NB4 (cell line): ENCODE results near the gene GAL3ST2.

Experiments used
- CTCF ChIP-seq: IDR thresholded peaks from one replicate; pipeline ENCODE4 v1.5.1; 2012; ENCODE audit warnings: low read depth, low read length
- MAX ChIP-seq: IDR thresholded peaks from 2 replicates; pipeline ENCODE4 v1.6.1; 2011; ENCODE audit warnings: low read depth, low read length
- MYC ChIP-seq: IDR thresholded peaks from 2 replicates; pipeline ENCODE4 v1.6.1; 2011; ENCODE audit warnings: low read depth, low read length
- POLR2A ChIP-seq: IDR thresholded peaks from 2 replicates; pipeline ENCODE4 v1.6.1; 2011; ENCODE audit warnings: mild to moderate bottlenecking; ENCODE audit not compliant: insufficient read length; ENCODE audit errors: extremely low read depth

- no peak for TF ChIP-seq CTCF
- TF ChIP-seq POLR2A: no peak
- no peak for TF ChIP-seq MAX
- no peak for TF ChIP-seq MYC
These were observed 2.9 kb upstream of the GAL3ST2 start for GRCh38 chr2:241773511-241774418.
